Superior temporal gyrus (tissue), 1 donor: ENCODE measurements around the gene SENP3.

Experiments
- DNase-seq: peaks from one replicate; pipeline ENCODE4 v3.0.0-alpha.2; 2016; ENCODE audit errors: extremely low spot score

SENP3 gene

GRCh38 chr17:7577327-7578199, 15.8 kb downstream of the SENP3 start:
- DNase-seq = no peak

- DNase-seq = peak; percentile 37
Observed at GRCh38 chr17:7579001-7579833, 17.5 kb downstream of the SENP3 start, which contains the start of gene CD68. CD68 (plus strand) TSS chr17:7579638; CDS start chr17:7579678, 40 bp downstream.

DNA sequence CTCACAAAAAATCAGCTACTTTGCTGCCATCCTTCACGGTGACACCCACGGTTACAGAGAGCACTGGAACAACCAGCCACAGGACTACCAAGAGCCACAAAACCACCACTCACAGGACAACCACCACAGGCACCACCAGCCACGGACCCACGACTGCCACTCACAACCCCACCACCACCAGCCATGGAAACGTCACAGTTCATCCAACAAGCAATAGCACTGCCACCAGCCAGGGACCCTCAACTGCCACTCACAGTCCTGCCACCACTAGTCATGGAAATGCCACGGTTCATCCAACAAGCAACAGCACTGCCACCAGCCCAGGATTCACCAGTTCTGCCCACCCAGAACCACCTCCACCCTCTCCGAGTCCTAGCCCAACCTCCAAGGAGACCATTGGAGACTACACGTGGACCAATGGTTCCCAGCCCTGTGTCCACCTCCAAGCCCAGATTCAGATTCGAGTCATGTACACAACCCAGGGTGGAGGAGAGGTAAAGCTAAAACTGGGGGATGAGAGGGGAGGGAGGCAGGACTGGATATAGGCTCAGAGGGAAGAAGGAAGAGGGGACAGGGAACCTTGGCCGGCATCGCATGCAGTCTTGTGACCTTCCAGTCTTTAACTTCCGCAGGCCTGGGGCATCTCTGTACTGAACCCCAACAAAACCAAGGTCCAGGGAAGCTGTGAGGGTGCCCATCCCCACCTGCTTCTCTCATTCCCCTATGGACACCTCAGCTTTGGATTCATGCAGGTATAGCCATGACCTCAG, 18.3 kb downstream of the SENP3 start:
- no peak for DNase-seq

DNA sequence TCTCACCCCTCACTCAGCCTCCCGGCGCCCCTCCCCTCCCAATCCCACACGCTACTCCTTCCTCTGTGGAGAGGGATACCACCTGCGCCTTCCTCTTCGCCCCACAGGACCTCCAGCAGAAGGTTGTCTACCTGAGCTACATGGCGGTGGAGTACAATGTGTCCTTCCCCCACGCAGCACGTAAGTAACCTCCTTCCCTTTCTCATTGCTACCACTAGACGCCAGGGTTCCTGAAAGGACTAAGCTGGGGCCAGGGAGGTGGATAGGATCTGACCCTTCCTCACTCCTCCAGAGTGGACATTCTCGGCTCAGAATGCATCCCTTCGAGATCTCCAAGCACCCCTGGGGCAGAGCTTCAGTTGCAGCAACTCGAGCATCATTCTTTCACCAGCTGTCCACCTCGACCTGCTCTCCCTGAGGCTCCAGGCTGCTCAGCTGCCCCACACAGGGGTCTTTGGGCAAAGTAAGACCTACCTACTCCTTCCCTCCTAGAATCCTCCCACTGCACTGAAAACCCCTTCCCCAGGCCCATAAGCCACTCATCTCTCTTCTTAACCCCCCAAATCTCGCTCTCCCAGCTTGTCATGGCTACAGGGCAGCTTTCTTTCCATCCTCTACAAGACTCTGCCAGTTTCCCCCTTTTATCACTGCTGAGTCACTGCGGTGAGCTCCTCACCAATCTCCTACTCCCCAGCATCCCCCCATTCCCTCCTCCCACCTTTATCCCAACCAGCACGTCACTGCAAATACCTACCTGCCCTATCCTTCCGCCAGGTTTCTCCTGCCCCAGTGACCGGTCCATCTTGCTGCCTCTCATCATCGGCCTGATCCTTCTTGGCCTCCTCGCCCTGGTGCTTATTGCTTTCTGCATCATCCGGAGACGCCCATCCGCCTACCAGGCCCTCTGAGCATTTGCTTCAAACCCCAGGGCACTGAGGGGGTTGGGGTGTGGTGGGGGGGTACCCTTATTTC, 19.2 kb downstream of the SENP3 start:
- DNase-seq = no peak

- no peak for DNase-seq
Observed at GRCh38 chr17:7582396-7583252, 20.9 kb downstream of the SENP3 start.

DNA sequence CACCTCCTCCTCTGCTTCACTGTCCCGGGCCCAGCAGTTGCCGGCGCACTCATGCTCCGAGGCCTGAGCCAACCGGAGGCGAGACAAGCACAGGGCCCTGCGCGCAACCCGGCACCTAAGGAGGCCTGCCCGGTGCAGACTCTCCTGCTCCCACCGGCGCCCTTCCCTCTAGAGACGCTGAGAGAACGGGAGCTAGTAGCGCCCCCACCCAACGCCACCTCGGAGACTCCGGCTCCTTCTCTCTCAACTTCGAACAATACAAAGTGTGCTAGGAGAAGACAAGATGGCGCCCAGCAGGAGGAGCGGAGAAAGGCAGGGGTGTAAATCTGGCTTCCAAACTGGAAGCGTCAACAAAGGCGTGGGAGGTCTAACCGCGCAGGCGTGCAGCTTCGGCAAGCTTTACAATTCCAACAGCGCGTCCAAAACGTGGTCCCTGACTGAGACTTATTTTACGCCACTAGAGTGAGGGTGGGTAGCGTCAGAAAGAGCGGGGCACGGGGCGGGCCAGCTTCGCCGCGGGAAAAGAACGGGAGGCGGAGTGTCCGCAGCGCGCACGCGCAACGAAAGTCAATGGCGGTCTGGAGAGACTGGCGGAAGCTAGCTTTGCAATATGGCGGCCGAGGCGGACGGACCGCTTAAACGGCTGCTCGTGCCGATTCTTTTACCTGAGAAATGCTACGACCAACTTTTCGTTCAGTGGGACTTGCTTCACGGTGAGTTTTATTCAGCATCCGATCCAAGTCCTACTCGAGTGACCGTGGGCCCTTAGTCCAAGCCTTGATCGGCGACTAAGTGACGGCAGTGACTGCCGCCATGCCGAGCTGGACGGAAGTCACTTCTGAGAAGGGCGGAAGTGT, 21.8 kb downstream of the SENP3 start, which contains the start of gene MPDU1:
TSS of gene MPDU1 (plus strand) at position 600 of the 857 bp plus-strand sequence. CDS start at position 611, 11 bp downstream.
- peak; percentile 99 for DNase-seq

DNA sequence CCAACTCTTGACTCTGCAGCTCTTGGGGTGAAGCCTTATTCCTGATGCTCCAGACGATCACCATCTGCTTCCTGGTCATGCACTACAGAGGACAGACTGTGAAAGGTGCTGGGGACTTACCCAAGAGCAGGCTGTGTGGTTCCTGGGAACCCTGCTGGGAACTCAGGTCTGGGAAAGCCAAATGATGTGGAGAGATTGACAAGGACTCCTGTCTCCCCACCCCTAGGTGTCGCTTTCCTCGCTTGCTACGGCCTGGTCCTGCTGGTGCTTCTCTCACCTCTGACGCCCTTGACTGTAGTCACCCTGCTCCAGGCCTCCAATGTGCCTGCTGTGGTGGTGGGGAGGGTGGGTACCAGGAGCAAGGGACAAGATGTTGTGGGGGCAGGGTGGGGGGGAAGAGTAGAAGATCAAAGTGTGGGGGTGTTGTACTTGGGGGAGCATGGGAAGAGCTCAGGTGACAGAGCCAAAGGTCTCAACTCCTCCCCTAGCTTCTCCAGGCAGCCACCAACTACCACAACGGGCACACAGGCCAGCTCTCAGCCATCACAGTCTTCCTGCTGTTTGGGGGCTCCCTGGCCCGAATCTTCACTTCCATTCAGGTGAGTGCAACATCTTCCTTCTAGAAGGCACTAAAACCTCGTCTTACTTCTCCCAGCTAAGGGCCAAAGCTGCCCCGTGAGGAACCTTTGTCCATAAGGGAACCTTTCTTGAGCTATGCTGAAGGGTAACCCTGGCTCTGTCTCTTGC, 25.1 kb downstream of the SENP3 start:
- DNase-seq = no peak

GRCh38 chr17:7587420-7588151, 25.9 kb downstream of the SENP3 start:
- DNase-seq = no peak

GRCh38 chr17:7588553-7589203, 27.0 kb downstream of the SENP3 start:
- DNase-seq = no peak

- peak; percentile 91 for DNase-seq
Observed at GRCh38 chr17:7589204-7589868, 27.6 kb downstream of the SENP3 start.

DNA sequence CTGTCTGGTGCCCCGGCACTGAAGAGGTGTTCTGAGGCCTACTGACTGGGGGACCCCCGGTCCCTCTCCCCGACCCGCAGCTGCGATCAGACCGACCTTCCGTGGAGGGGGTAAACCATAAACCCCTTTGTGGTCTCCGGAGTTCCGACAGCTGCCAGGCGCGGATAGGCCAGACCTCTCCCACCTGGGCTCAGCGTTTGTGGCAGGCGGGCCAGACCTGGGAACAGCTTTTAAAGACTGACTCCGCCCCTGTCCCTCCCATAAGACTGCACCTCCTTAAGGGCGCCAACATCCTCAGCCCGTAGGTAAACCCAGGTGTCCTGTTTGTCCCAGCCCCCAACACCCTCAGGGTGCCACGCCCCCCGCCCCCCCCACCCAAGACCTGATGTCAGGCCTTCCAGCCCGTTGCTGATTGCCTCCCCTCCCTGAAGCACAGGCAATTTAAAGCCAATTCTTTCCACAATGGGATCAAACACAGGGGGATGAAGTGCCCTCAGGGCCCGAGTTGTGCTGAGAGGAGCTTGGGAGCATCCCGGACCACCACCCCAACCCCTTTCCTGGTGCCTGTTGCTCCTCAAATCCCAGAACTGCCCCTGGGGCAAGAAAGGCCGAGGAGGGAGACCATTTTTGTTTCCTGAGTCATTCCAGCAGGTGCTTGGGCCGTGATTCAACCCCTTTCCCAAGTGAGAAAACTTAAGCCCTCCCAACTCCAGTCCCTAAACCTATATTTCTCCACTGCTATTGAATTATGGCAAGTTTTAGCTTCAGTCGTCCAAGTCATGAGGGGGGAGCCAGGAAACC, 28.4 kb downstream of the SENP3 start, which contains the start of gene SOX15:
TSS of gene SOX15 (minus strand) at position 204 of the 801 bp plus-strand sequence. CDS start 418 bp downstream, outside the sequence.
- no peak for DNase-seq

DNA sequence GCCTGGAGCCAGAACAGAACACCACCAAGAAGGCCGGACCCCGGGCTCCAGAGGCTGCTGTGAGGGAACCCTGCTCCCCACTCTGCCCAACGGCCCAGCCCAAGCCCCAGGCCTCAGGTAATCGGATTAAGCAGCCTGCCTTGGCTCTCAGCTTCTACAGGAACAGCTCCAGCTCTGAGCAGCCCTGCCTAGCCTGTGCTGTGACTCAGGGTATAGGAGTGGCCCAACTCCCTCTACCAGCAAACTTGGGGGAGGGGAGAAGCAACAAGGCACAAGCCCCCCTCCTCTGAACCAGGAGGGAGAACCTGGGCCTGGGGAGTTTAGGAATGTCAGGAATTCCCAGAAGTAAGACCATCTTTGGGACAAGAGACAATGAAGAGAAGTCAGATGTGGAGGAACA, 29.0 kb downstream of the SENP3 start:
- no peak for DNase-seq

GRCh38 chr17:7591596-7591995, 29.9 kb downstream of the SENP3 start:
- no peak for DNase-seq

DNA sequence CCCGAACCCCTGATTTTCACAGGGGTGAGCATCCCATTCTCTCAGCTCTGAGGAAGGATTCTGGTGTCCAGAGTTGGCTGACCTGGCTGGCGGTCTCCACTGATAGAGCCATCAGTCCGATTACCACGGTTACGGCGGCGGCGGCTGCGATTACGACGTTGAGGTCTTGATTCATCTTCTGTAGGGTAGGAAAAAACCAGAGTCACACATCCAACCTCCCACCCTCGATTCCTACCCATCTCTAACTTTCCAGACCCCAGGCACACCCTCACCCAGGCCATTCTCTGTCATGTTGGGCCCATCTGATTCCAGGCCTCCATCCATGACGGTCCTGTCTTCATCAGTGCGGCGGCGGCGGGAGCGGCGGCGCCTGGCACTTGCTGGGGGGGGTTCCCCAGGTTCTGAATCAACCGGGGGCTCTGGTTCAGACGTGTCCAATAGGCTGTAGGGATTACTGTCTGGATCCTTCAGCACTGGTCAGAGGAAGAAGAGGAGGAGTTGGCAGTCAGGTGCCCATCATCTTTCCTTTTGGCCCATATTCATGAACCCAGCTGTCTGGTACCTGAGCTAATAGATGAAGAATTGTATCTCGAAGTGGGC, 30.8 kb downstream of the SENP3 start:
- no peak for DNase-seq

- DNase-seq = no peak
Observed at GRCh38 chr17:7593296-7593695, 31.6 kb downstream of the SENP3 start.
